HG02759 (cell line): ENCODE data around the gene NELFCD.

Source experiments
- ATAC-seq: cut with Tn5 transposase; IDR thresholded peaks from one replicate; pipeline ENCODE4 v1.9.1; 2021; ENCODE audit warnings: mild to moderate bottlenecking, moderate library complexity; ENCODE audit not compliant: unreplicated experiment

NELFCD gene

DNA sequence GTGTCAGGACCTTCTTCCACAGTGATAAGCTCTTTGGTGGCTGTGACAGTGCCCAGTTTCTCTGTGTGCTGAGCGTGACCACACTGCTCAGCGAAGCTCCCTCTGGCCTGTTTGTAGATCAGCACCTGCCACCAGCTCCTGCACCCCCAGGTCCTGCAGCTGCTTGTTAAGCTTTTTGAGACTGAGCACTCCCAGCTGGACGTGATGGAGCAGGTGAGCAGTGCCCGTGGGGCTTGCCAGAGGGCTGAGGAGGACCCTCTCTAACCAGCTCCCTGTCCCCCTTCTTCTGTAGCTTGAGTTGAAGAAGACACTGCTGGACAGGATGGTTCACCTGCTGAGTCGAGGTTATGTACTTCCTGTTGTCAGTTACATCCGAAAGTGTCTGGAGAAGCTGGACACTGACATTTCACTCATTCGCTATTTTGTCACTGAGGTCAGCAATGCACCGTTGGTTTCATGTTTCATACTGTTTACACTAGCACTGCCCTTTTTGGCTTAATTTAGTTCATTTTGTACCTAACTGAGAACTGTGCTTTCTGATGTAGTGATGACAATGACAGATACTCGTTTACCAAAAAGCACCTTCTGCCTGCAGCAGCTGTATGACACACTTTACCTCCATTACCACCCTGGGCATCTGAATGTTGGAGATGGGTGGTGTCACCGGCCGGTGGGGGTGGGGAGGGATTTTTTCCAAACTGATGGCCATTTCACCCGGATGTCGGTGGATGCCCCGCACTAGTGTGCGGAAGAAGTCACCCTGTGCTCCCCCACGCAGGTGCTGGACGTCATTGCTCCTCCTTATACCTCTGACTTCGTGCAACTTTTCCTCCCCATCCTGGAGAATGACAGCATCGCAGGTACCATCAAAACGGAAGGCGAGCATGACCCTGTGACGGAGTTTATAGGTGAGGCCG is 12.5 kb downstream of the NELFCD start:
- no peak for ATAC-seq

DNA sequence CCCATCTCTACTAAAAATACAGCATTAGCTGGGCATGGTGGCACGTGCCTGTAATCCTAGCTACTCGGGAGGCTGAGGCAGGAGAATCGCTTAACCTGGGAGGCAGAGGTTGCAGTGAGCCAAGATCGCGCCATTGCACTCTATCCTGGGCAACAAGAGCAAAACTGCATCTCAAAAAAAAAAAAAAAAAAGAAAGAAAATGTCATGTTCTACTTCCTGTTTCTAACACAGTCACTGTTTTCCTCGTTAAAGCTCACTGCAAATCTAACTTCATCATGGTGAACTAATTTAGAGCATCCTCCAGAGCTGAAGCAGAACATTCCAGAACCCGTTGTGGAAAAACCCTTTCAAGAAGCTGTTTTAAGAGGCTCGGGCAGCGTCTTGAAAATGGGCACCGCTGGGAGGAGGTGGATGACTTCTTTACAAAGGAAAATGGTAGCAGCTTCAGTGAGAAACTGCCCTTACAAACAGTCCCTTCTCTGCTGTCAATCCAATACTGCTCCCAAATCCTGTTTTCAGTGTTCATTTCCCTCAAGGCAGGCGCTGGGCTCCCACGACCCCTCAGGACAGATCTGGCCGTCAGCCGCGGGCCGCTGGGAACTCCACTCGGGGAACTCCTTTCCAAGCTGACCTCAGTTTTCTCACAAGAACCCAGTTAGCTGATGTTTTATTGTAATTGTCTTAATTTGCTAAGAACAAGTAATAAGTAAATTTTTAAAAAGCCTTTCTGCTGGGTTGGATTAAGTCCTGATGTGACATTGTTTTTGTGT is 13.5 kb downstream of the NELFCD start:
- no peak for ATAC-seq

- no peak for ATAC-seq
Measured at GRCh38 chr20:58995461-58996225, 14.6 kb downstream of the NELFCD start.

DNA sequence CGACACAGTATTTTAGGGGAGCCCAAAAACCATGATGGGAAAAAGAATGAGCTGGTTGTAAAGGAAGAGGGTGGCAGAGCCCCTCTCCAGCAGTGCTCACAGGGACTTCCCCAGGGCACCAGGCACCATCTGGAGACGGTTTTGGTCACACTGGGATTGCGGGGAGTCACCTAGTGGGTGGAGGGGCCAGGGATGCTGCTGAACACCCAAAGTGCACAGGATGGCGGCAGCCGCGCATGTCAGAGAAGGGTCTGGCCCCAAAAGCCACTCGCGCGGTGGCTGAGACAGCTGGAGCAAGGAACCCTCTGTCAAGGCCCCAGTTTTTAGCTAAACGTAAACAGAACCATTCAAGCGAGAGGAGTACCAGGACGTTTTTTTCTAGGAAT is 15.2 kb downstream of the NELFCD start:
- ATAC-seq = no peak

GRCh38 chr20:58997141-58997770 is 16.2 kb downstream of the NELFCD start:
- ATAC-seq = no peak

- ATAC-seq = no peak
Measured at GRCh38 chr20:58998656-58999055, 17.6 kb downstream of the NELFCD start.

DNA sequence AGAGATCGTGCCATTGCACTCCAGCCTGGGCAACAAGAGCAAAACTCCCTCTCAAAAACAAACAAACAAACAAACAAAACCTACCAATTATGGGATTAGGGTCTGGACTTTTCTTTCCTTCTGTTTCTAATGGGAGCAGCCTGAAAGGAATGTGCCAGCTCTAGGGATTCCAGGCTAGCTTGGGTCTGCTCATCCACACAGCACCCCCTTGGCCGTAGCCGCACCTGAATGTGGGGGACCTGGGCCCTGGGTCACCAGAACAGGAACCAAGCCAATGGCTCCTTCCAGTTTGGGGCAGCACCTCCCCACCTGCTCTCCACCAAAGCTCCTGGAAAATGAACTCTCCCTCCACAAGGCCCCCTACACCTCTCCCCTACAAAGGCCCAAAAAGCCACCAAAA is 19.3 kb downstream of the NELFCD start:
- ATAC-seq = no peak

- ATAC-seq = no peak
Measured at GRCh38 chr20:59001068-59001448, 20.0 kb downstream of the NELFCD start.

GRCh38 chr20:59001449-59002171 is 20.6 kb downstream of the NELFCD start:
- no peak for ATAC-seq

GRCh38 chr20:59002388-59002787 is 21.3 kb downstream of the NELFCD start:
- no peak for ATAC-seq

- no peak for ATAC-seq
Measured at GRCh38 chr20:59002874-59003399, 21.9 kb downstream of the NELFCD start.

- no peak for ATAC-seq
Measured at GRCh38 chr20:59003836-59004492, 22.9 kb downstream of the NELFCD start.

- ATAC-seq = peak; percentile 0
Measured at GRCh38 chr20:59004493-59004762, 23.4 kb downstream of the NELFCD start.

DNA sequence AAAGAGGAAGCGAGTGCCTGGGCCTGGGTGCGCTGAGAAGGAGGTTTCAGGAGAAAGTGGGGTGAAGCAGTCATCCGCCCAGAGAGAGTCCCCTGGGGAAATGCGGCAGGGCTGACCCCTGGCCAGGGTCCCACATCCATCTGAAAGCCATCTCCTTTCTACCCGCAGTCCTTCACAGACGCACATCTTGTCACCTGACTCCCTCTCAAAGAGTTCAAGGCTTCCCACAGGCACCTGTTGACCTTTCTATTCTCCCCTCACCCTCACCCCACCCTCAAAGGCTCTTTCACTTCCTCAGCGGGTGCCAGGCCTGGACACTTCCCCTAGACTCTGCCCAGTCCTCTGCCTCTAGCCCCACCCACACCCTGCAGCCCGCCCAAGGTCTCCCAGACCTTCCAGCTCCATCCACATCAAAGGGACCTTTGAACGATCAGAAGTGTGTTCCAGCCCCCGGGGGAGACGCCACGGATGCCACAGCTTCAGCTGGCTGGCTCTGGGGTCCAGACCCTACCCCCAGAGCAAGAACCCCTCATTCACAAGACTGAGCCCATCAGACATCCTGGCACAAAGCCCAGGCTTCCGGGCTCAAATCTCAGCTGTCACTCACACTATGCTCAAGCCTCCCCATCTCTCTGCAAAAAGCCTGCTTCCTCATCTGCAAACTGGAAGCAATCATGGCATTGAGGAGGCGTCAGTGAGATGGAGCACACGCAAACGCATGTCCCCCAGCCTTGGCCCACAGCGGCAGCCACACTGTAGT is 23.9 kb downstream of the NELFCD start:
- peak; percentile 69 for ATAC-seq

DNA sequence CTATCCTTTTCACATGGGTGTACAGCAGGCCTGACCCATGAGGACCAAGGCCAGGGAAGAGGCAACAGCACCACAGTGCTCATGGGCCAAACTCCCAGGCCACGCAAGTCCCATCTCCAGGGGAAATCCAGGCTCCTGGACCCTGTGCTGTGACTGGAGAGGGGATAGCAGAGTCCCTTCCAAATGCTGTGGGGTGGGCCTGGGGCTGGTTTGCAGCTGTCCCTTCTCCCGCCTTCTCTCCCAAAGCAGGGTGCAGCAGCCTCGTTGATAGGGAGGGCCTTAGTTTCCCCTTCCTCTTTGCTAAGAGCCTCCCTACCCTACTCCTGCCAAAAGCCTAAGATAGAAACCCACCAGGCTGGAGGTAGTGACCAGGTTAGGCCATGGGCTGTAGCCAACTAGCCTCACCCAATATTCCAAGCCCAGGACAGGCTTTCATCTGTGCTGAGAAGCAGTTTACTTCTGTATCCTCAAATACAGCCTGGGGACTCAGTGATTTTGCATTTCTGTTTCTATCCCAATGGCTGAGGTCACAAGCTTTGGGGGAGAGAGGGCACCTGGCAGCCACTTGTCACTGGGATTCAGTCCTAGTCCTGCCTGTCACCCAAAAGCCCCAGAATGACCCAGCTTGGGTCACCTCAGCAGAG is 24.6 kb downstream of the NELFCD start:
- no peak for ATAC-seq

DNA sequence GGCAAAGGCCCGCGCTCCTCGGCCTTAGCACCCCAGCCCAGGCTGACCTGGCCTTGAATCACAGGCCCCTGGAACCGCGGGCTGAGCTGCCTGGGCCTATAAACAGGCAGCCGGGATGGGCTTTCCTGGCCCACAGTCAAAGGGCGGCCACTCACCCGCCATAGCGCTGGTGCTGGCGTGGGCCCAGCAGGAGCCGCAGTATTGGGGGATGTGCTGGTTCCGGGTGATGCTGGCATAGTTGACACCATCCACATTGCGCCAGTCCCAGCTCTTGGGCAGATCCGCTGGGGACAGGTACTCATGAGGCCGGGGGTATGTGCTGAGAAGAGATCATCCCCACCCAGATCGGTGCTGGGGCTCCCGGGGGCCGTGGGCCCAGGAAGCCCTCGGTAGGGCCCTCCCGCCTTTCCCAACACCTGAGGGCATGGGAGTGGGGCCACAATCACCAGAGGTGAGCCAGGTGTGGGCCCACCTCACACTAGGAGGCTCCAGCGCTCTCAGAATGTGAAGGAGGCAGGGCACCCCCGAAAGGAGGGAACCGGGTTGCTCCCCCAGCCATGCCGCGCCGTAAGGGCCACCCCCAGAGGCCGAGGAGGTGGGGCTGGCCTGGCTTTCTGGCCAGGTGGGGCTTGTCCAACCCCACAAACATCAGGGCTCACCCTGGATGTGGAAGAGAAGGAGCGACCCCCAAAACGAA is 25.3 kb downstream of the NELFCD start:
- ATAC-seq = no peak

GRCh38 chr20:59006864-59007664 is 26.0 kb downstream of the NELFCD start, which contains the start of gene CTSZ:
CTSZ (minus strand) TSS chr20:59007254; CDS start chr20:59007128, 126 bp downstream.
- peak; percentile 24 for ATAC-seq
